ENCODE results near the gene AOAH.

Gene AOAH

GRCh38 chr7:36601601-36602000 is 122.7 kb downstream of the AOAH start:
- no peak for DNase-seq (ENCODE audit: low spot score)

- DNase-seq (ENCODE audit: low spot score): no peak
These were observed 123.3 kb downstream of the AOAH start for GRCh38 chr7:36600869-36601530.

- DNase-seq (ENCODE audit: low spot score): no peak
These were observed 124.0 kb downstream of the AOAH start for GRCh38 chr7:36600314-36600682.

GRCh38 chr7:36599645-36600313 is 124.5 kb downstream of the AOAH start:
- no peak for DNase-seq (ENCODE audit: low spot score)

GRCh38 chr7:36598054-36598674 is 126.1 kb downstream of the AOAH start:
- DNase-seq (ENCODE audit: low spot score): no peak

GRCh38 chr7:36597090-36597773 is 127.1 kb downstream of the AOAH start:
- DNase-seq (ENCODE audit: low spot score): no peak

- DNase-seq (ENCODE audit: low spot score): no peak
These were observed 129.8 kb downstream of the AOAH start for GRCh38 chr7:36594445-36594844.

GRCh38 chr7:36591636-36592035 is 132.7 kb downstream of the AOAH start:
- DNase-seq (ENCODE audit: low spot score): no peak

- no peak for DNase-seq (ENCODE audit: low spot score)
These were observed 134.9 kb downstream of the AOAH start for GRCh38 chr7:36589391-36589790.

- no peak for DNase-seq (ENCODE audit: low spot score)
These were observed 141.0 kb downstream of the AOAH start for GRCh38 chr7:36583318-36583717.

- DNase-seq (ENCODE audit: low spot score): no peak
These were observed 148.5 kb downstream of the AOAH start for GRCh38 chr7:36575832-36576231.

- no peak for DNase-seq (ENCODE audit: low spot score)
These were observed 151.2 kb downstream of the AOAH start for GRCh38 chr7:36573066-36573465.

- DNase-seq (ENCODE audit: low spot score): no peak
These were observed 153.1 kb downstream of the AOAH start for GRCh38 chr7:36571190-36571560.

GRCh38 chr7:36570528-36571189 is 153.6 kb downstream of the AOAH start:
- DNase-seq (ENCODE audit: low spot score): no peak

GRCh38 chr7:36568452-36568849 is 155.8 kb downstream of the AOAH start:
- DNase-seq (ENCODE audit: low spot score): no peak

GRCh38 chr7:36567699-36568451 is 156.4 kb downstream of the AOAH start:
- DNase-seq (ENCODE audit: low spot score): no peak

GRCh38 chr7:36565792-36566356 is 158.4 kb downstream of the AOAH start:
- DNase-seq (ENCODE audit: low spot score): no peak

- DNase-seq (ENCODE audit: low spot score): no peak
These were observed 159.8 kb downstream of the AOAH start for GRCh38 chr7:36564489-36564888.

- DNase-seq (ENCODE audit: low spot score): no peak
These were observed 160.5 kb downstream of the AOAH start for GRCh38 chr7:36563706-36564327.

GRCh38 chr7:36562121-36562520 is 162.2 kb downstream of the AOAH start:
- no peak for DNase-seq (ENCODE audit: low spot score)

- DNase-seq (ENCODE audit: low spot score): no peak
These were observed 175.3 kb downstream of the AOAH start for GRCh38 chr7:36549029-36549428.

All from AG20443 (cell line).